Measurements from ENCODE around the gene PTH1R. TPM values are rescaled to one million over a fixed set of nuclear protein-coding genes. Genes with fewer than 3 reads are reported as not detected.
"Not testable (repeated sequence)": the region's sequence is repeated elsewhere in the genome, so short reads cannot be mapped to it uniquely, and the experiment has no call there.

Gene PTH1R
- total RNA-seq, 2 donors from 2014 or later: not detected

- Mint-ChIP-seq H3K27me3 (ENCODE audit: low read depth) (no peaks in the 10 kb centered on the region), H3K4me3 (no peak overlapping the region), H3K36me3 (ENCODE audit: insufficient read depth in 2 of 2) (no peaks in the 10 kb centered on the region), H3K27ac (no peak overlapping the region), H3K4me1 (ENCODE audit: low read depth) (peaks cover 4% of the 10 kb centered on the region), H3K9me3 (no peaks in the 10 kb centered on the region)
- no peak for ATAC-seq (replicated peaks in 1 of 2)
- DNase-seq: no peak
Observed at GRCh38 chr3:46905661-46906451, 28.3 kb downstream of the PTH1R start.

GRCh38 chr3:46906471-46907058 lies 29.0 kb downstream of the PTH1R start:
- Mint-ChIP-seq H3K4me1 (ENCODE audit: low read depth) (peaks cover 4% of the 10 kb centered on the region), H3K27me3 (ENCODE audit: low read depth) (no peaks in the 10 kb centered on the region), H3K36me3 (ENCODE audit: insufficient read depth in 2 of 2) (no peaks in the 10 kb centered on the region), H3K4me3 (no peak overlapping the region), H3K9me3 (no peaks in the 10 kb centered on the region), H3K27ac (no peak overlapping the region)
- DNase-seq: no peak
- no peak for ATAC-seq (replicated peaks in 1 of 2)

- Mint-ChIP-seq H3K4me3 (no peak overlapping the region), H3K9me3 (no peaks in the 10 kb centered on the region), H3K36me3 (ENCODE audit: insufficient read depth in 2 of 2) (no peaks in the 10 kb centered on the region), H3K4me1 (ENCODE audit: low read depth) (peaks cover 4% of the 10 kb centered on the region), H3K27ac (no peak overlapping the region), H3K27me3 (ENCODE audit: low read depth) (no peaks in the 10 kb centered on the region)
- no peak for ATAC-seq (replicated peaks in 1 of 2)
- no peak for DNase-seq
Observed at GRCh38 chr3:46907271-46907670, 29.8 kb downstream of the PTH1R start.

- H3K27ac Mint-ChIP-seq: no peak overlapping the region
- no peak for ATAC-seq (replicated peaks in 1 of 2)
- H3K27me3 Mint-ChIP-seq (ENCODE audit: low read depth): no peaks in the 10 kb centered on the region
Observed at GRCh38 chr3:46907960-46908293, 30.4 kb downstream of the PTH1R start.

GRCh38 chr3:46908294-46908985 lies 30.9 kb downstream of the PTH1R start:
- Mint-ChIP-seq H3K9me3 (no peaks in the 10 kb centered on the region), H3K27me3 (ENCODE audit: low read depth) (no peaks in the 10 kb centered on the region), H3K36me3 (ENCODE audit: insufficient read depth in 2 of 2) (no peaks in the 10 kb centered on the region), H3K4me1 (ENCODE audit: low read depth) (peaks cover 12% of the 10 kb centered on the region), H3K4me3 (no peak overlapping the region), H3K27ac (no peak overlapping the region)
- no peak for ATAC-seq (replicated peaks in 1 of 2)
- DNase-seq: no peak

More at GRCh38 chr3:46907960-46908293, 30.4 kb downstream of the PTH1R start:
- Mint-ChIP-seq H3K4me1 (ENCODE audit: low read depth) (peaks cover 7% of the 10 kb centered on the region), H3K9me3 (no peaks in the 10 kb centered on the region), H3K36me3 (ENCODE audit: insufficient read depth in 2 of 2) (no peaks in the 10 kb centered on the region), H3K4me3 (no peak overlapping the region)
- no peak for DNase-seq

GRCh38 chr3:46908986-46909534 lies 31.5 kb downstream of the PTH1R start:
- H3K9me3 Mint-ChIP-seq: no peaks in the 10 kb centered on the region
- H3K4me1 Mint-ChIP-seq (ENCODE audit: low read depth): peaks cover 18% of the 10 kb centered on the region

GRCh38 chr3:46909535-46910161 lies 32.1 kb downstream of the PTH1R start:
- no peak overlapping the region for H3K27ac Mint-ChIP-seq
- H3K9me3 Mint-ChIP-seq: no peaks in the 10 kb centered on the region
- peak; percentile 75 to 82 for ATAC-seq (replicated peaks in 1 of 2)
- H3K4me1 Mint-ChIP-seq (ENCODE audit: low read depth): peaks cover 19% of the 10 kb centered on the region
- no peaks in the 10 kb centered on the region for H3K27me3 Mint-ChIP-seq (ENCODE audit: low read depth)
- DNase-seq: peak; percentile 84 to 86
- H3K4me3 Mint-ChIP-seq: no peak overlapping the region
- H3K36me3 Mint-ChIP-seq (ENCODE audit: insufficient read depth in 2 of 2): no peaks in the 10 kb centered on the region

More at GRCh38 chr3:46908986-46909534, 31.5 kb downstream of the PTH1R start:
- H3K4me3 Mint-ChIP-seq: no peak overlapping the region
- no peaks in the 10 kb centered on the region for H3K27me3 Mint-ChIP-seq (ENCODE audit: low read depth)
- H3K27ac Mint-ChIP-seq: no peak overlapping the region
- no peak for ATAC-seq (replicated peaks in 1 of 2)
- DNase-seq: no peak
- no peaks in the 10 kb centered on the region for H3K36me3 Mint-ChIP-seq (ENCODE audit: insufficient read depth in 2 of 2)

GRCh38 chr3:46910166-46910760 lies 32.7 kb downstream of the PTH1R start:
- H3K27me3 Mint-ChIP-seq (ENCODE audit: low read depth): no peaks in the 10 kb centered on the region
- H3K9me3 Mint-ChIP-seq: no peaks in the 10 kb centered on the region
- H3K4me1 Mint-ChIP-seq (ENCODE audit: low read depth): peaks cover 21% of the 10 kb centered on the region
- H3K4me3 Mint-ChIP-seq: no peak overlapping the region
- H3K27ac Mint-ChIP-seq: no peak overlapping the region
- no peak for DNase-seq
- no peak for ATAC-seq (replicated peaks in 1 of 2)
- H3K36me3 Mint-ChIP-seq (ENCODE audit: insufficient read depth in 2 of 2): no peaks in the 10 kb centered on the region

- H3K4me3 Mint-ChIP-seq; H3K27me3 Mint-ChIP-seq (ENCODE audit: low read depth); H3K27ac Mint-ChIP-seq; DNase-seq; ATAC-seq (replicated peaks in 1 of 2); H3K36me3 Mint-ChIP-seq (ENCODE audit: insufficient read depth in 2 of 2); H3K9me3 Mint-ChIP-seq: not testable (repeated sequence)
- peaks cover 28% of the 10 kb centered on the region for H3K4me1 Mint-ChIP-seq (ENCODE audit: low read depth)
Observed at GRCh38 chr3:46910914-46911313, 33.4 kb downstream of the PTH1R start.

GRCh38 chr3:46912986-46913385 lies 35.5 kb downstream of the PTH1R start:
- peaks cover 3 to 11% of the 10 kb centered on the region in 2 donors for H3K36me3 Mint-ChIP-seq (ENCODE audit: insufficient read depth in 2 of 2)
- peaks cover 38% of the 10 kb centered on the region for H3K4me1 Mint-ChIP-seq (ENCODE audit: low read depth)
- H3K9me3 Mint-ChIP-seq: peaks cover 2% of the 10 kb centered on the region in 2 donors
- no peak overlapping the region for H3K27ac Mint-ChIP-seq
- peak; percentile 35 to 59 for ATAC-seq (replicated peaks in 1 of 2)
- DNase-seq: no peak
- H3K4me3 Mint-ChIP-seq: no peak overlapping the region
- no peaks in the 10 kb centered on the region for H3K27me3 Mint-ChIP-seq (ENCODE audit: low read depth)

- Mint-ChIP-seq H3K27me3 (ENCODE audit: low read depth) (no peaks in the 10 kb centered on the region), H3K4me1 (ENCODE audit: low read depth) (peaks cover 38% of the 10 kb centered on the region), H3K36me3 (ENCODE audit: insufficient read depth in 2 of 2) (peaks cover 3 to 17% of the 10 kb centered on the region in 2 donors), H3K9me3 (peaks cover 2% of the 10 kb centered on the region in 2 donors), H3K4me3 (no peak overlapping the region), H3K27ac (no peak overlapping the region)
- no peak for ATAC-seq (replicated peaks in 1 of 2)
- DNase-seq: no peak
Observed at GRCh38 chr3:46913644-46914043, 36.1 kb downstream of the PTH1R start.

GRCh38 chr3:46914849-46915248 lies 37.3 kb downstream of the PTH1R start:
- Mint-ChIP-seq H3K36me3 (ENCODE audit: insufficient read depth in 2 of 2) (peaks cover 3 to 23% of the 10 kb centered on the region in 2 donors), H3K4me3 (no peak overlapping the region), H3K4me1 (ENCODE audit: low read depth) (peaks cover 34% of the 10 kb centered on the region), H3K27me3 (ENCODE audit: low read depth) (no peaks in the 10 kb centered on the region), H3K9me3 (peaks cover 2% of the 10 kb centered on the region in 2 donors), H3K27ac (no peak overlapping the region)
- DNase-seq (no peak), ATAC-seq (replicated peaks in 1 of 2) (no peak)

Data from activated T-cell treated with anti-CD3 and anti-CD28 coated beads, Interleukin-2, amount 50 U/mL, for 72 hours (primary cell).